HG02610 (cell line): Measurements from ENCODE around the gene KRT80.

Source experiments
- ATAC-seq: cut with Tn5 transposase; IDR thresholded peaks from one replicate; pipeline ENCODE4 v1.9.1; 2021; ENCODE audit warnings: mild to moderate bottlenecking, moderate library complexity; ENCODE audit not compliant: unreplicated experiment

Gene KRT80

GRCh38 chr12:52141875-52142274 lies 49.9 kb downstream of the KRT80 start:
- ATAC-seq, result no peak

DNA sequence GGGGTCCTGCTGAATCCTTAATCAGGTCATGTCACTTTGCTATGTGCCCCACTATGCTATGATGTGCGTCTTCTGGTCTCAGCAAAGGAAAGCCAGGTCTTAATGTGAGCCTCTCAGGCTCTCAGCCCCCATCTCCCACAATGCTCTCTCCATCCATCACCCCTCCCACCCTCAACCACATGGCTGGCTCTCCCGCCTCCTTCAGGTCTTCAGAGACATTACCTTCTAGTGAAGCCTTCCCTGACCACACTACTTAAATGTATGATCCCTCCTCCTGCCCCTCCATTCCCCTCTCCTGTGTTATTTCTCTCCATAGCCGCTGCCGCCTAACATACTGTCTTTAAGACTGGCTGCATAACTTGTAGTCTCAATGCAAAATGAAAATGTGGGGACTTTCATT lies 50.5 kb downstream of the KRT80 start:
- ATAC-seq, result no peak

DNA sequence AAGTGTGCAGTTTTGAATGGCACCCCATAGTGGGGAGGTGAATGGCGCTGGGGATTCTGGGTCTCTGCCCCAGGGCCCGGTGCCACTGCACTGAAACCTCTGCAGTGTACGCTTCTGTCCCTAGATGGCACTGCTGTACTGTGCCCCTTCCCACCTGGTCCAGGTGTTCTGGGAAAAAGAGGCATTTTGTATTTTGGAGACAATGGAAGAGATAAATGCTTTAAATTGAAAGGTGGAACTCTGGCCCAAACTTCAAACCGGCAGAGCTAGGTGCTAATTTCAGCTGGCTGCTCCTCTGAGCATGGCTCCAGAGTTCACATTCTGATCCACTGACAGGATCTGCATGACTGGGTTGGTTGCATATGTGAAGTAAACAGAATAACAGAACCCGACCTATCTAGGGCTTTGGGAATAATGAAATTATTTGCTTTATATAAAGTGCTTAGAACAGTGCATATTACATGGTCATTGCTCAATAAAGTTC lies 52.2 kb downstream of the KRT80 start:
- no peak for ATAC-seq

GRCh38 chr12:52139147-52139546 lies 52.7 kb downstream of the KRT80 start:
- ATAC-seq, result no peak

GRCh38 chr12:52137746-52138145 lies 54.1 kb downstream of the KRT80 start:
- no peak for ATAC-seq

- no peak for ATAC-seq
Observed at GRCh38 chr12:52132754-52133161, 59.1 kb downstream of the KRT80 start.

DNA sequence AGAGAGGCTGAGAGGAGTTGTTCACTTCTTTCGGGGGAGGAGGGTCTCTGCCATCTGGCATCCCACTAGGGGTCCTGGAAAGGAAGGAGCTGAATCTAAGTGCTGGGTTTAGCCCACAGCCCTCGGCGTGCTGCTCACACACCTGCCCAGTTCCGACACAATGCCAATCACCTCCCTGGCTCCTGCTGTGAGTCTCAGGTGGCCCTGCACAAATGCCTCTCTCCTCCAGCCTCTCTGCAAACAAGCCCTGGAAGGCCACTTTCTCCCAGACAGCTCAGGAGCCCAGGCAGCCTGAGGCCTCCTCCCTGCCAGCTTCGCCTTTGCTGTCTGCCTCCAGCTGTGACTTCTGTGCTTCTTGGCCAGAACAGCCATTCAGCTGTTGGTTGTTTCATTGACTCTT lies 61.1 kb downstream of the KRT80 start:
- no peak for ATAC-seq

DNA sequence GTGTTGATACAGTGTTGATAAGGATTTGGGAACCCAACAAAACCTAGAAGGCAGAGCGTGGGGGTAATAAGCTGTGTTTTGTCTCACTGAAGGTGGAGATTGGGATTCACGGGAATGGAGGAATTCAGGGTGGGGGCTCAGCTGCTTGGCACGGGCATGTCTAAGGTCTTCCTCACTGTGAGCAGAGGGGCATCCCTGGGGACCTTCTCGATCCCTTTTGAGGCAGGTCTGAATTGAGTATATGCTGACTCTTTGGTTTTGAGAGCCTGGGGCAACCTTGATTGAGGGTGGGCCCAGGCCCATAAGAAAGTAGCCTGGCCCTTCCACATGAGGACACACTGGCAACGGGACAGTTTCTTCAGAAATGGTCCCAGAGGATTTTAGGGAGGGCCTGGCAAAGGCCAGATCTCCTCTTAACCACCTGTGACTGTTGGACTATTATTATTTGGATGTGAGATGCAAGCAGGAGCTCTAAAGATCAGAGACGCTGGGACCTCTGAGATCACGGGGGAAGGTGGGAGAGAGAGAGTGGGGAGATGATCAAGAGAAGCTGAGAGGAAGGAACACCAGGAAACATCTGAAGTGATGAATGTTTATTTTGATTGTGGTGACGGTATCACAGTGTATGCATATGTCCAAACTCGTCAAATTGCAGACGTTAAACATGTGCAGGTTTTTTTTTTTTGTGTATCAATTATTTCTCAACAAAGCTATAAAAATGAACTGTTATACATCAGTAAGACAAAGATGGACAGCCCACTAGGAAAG lies 63.9 kb downstream of the KRT80 start:
- ATAC-seq, result no peak

DNA sequence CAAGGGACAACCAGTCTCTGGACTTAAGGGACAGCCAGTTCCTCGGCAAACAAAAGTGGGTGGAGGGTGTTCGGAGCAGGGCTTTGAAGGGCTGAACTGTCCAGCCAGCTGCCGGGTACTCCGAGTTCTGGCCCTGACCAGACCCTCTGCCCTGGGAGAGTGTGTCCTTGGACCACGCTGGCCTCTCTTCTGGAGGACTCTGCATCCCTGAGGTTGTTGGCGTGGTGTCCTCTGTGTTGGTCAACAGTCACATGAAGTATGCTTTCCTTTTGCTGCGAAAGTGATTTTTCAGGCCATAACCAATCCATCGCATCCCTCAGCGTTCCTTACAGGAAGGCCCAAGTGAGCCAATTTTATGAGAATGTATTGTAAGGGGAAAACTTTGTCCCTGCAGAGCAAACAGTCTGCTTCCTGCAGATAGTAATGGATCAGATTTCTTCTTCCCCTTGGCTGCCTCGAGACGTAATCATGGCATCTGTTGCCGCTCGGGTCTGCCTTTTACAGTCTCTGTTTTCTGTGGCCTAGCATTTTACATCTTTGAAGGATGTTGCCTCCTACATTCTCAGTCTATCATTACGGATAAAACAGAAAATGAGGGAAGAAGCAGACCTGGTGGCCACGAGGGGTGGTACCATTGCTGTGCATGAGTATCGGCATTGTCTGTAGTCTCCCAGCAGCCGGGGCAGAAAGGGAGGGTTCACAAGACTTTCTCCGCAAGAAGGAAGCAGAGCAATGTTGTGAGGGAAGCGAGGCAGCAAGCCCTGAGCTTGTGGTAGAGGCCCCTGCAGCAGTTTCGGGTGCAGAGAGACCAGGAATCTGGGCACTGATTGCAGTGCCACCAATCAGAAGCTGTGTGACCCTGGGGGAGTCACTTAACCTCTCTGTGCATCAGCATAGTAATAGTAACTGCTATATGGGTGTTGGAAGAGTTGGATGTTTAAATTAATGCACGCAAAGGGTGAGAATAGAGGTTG lies 64.9 kb downstream of the KRT80 start:
- ATAC-seq, result no peak

DNA sequence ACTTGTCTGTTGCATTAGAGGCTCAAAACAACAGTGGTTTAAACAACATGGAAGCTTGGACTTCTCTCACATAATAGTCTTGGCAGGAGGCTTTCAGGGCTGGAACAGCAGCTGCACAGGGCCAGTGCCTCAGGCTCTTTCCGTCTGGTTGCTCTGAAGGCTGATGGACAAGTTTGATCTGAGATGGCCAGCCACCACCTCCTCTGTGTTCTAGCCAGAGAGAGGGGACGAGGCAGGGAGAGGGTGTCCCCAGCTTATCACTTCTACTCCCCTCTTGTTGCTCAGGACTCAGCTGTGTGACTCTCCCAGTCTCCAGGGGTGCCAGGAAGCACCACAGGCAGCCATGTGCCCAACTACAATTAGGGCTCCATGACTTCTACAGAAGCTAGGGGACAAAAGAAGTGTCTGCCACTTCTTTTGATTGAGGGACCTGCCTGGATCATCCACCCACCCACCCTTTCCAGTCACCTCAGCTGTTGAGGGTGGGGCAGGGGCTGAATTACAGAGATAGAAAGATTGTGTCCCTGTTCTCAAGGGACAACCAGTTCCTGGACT lies 65.7 kb downstream of the KRT80 start:
- ATAC-seq, result no peak

DNA sequence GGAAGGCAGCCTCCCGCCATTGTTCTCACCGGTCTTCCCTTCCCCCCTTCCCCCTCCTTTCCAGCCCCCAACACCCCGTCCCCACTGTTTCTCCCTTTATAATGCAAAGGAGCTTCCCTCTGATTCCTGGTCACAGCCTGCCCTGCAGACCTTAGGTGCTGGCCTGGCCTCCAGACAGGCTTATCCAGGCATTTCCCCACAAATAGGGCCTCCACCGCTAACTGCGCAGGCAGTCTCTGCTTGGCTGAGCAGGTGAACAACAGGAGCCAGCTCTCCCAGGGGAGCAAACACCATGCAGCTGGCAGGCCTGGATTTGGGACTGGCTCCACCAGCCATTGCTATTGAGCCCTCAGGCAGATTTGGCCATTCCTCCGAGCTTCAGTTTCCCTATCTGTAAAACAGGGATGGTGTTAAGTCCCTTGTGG lies 66.3 kb downstream of the KRT80 start:
- ATAC-seq, result no peak

GRCh38 chr12:52123487-52124186 lies 68.2 kb downstream of the KRT80 start:
- ATAC-seq, result no peak

- no peak for ATAC-seq
Observed at GRCh38 chr12:52122904-52123303, 68.9 kb downstream of the KRT80 start.

DNA sequence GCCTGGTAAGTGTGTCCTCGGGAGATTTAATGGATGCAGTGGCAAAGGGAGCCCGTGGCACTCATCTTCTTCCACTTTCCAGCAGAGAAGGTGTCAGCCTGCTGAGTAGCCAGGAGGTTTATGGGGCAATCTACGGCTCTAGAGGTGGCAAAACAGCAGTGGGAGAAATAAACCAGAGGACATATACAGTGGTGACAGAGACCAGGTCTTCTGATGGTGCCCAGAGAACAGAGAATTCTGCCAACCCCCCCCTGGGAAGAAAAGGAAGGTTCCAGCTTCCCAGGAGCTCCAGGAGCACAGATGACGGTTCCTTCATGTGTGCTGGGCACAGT lies 69.3 kb downstream of the KRT80 start:
- ATAC-seq, result no peak

GRCh38 chr12:52121824-52122539 lies 69.8 kb downstream of the KRT80 start:
- no peak for ATAC-seq

GRCh38 chr12:52120951-52121823 lies 70.6 kb downstream of the KRT80 start:
- no peak for ATAC-seq

DNA sequence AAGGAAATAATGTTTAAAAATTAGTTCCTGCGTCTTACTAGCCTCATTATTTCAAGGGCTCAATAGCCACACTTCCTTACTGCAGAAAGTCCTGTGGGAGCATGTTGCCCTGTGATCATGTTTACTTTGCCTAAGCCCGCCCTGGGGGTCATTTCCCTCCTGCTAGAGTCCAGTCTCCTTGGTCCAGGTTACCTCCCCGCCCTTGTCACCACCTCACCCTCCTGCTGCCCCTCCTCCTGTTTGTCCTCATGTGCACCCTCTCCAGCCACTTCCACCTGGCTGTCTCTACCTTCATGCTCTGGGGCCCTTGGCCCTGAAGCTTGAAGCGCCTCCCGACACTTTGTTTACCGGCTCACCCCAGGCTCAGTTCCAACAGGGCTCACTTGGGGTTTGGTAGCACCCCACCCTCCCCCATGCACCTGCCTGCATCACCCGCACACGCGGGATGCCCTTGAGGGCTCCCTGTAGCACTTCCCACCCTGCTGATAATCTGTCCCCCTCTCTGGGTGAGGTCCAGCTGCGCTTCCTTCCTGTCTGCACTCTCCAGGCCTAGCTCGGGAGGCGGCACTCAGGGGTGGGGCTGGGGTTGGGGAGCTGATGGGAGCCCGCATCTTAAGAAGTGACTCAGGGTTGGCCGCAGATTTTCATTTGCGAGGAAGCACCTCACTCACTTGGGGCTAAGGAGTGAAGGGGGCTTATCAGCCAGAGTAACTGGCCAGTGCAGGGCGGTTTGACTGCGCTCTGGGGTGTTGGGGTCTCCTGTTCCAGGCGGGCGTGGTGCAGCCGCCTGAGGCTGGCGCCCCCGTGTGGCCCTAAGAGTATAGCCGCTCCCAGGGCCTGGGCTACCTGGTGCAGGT lies 72.2 kb downstream of the KRT80 start:
- ATAC-seq, result no peak
